HUDEP-2 (cell line): Measurements from ENCODE around the gene CPN1.
"Not testable (repeated sequence)": the region's sequence is repeated elsewhere in the genome, so short reads cannot be mapped to it uniquely, and the experiment has no call there.

Experiments used
- DNase-seq, 76 experiments: peaks; one replicate each; lab custom pipeline; 2025; ENCODE audit not compliant: unreplicated experiment in 76 of 76; lab: John Stamatoyannopoulos, UW

CPN1 gene

GRCh38 chr10:100027416-100027815 is 54.3 kb downstream of the CPN1 start:
- DNase-seq: no peak

GRCh38 chr10:100025576-100025975 is 56.1 kb downstream of the CPN1 start:
- DNase-seq: no peak

- DNase-seq: no peak
These were observed 56.9 kb downstream of the CPN1 start for GRCh38 chr10:100024748-100025147.

- DNase-seq: no peak
These were observed 59.3 kb downstream of the CPN1 start for GRCh38 chr10:100022403-100022802.

- no peak for DNase-seq
These were observed 60.3 kb downstream of the CPN1 start for GRCh38 chr10:100021322-100021721.

GRCh38 chr10:100020886-100021253 is 60.8 kb downstream of the CPN1 start:
- DNase-seq: no peak

GRCh38 chr10:100020142-100020885 is 61.4 kb downstream of the CPN1 start:
- no peak for DNase-seq

- no peak for DNase-seq
These were observed 61.9 kb downstream of the CPN1 start for GRCh38 chr10:100019787-100020141.

- DNase-seq: no peak
These were observed 67.5 kb downstream of the CPN1 start for GRCh38 chr10:100014071-100014762.

- DNase-seq: no peak
These were observed 68.0 kb downstream of the CPN1 start for GRCh38 chr10:100013621-100014020.

- DNase-seq: not testable (repeated sequence)
These were observed 69.8 kb downstream of the CPN1 start for GRCh38 chr10:100011906-100012305.

GRCh38 chr10:100009793-100010676 is 71.6 kb downstream of the CPN1 start, which contains the start of gene DNMBP:
TSS of gene DNMBP (minus strand) at chr10:100009947. CDS start at chr10:99972124, 37,823 bp downstream.
- DNase-seq: peak in 62 of 76 experiments; percentile 2 to 72 (median 42)

GRCh38 chr10:100009283-100009792 is 72.3 kb downstream of the CPN1 start:
- DNase-seq: peak in 9 of 76 experiments; percentile 30 to 58 (median 39)

GRCh38 chr10:100008708-100009282 is 72.9 kb downstream of the CPN1 start:
- no peak for DNase-seq

GRCh38 chr10:100008142-100008522 is 73.5 kb downstream of the CPN1 start:
- peak in 3 of 76 experiments; percentile 4 to 16 (median 9) for DNase-seq

- DNase-seq: no peak
These were observed 74.2 kb downstream of the CPN1 start for GRCh38 chr10:100007231-100008141.

GRCh38 chr10:100006243-100006886 is 75.3 kb downstream of the CPN1 start:
- no peak for DNase-seq

- DNase-seq: no peak
These were observed 76.7 kb downstream of the CPN1 start for GRCh38 chr10:100004805-100005510.
